ENCODE measurements around the gene OSBPL8.
A peak's percentile ranks its signal among the peaks of the same experiment; 100 is the strongest.

GRCh38 chr12:76586764-76587395 is 27.3 kb upstream of the OSBPL8 start:
- TF ChIP-seq POLR3G (IDR thresholded peaks at IDR 0.05; ENCODE audit: extremely low read depth, insufficient read length, insufficient replicate concordance) (no peak), FOXJ3 (CRISPR knock-in tag; IDR thresholded peaks at IDR 0.05) (no peak), CTCF (IDR thresholded peaks at IDR 0.05 in 2 of 3, conservative IDR thresholded peaks at IDR 0.05 in 1 of 3; ENCODE audit: insufficient read depth in 2 of 3, low read depth in 1 of 3, low read length in 3 of 3) (peak; percentile 47 to 83 (median 58); a peak in 4 of 6 replicates), SIN3A (IDR thresholded peaks at IDR 0.05; ENCODE audit: borderline replicate concordance in 2 of 2, control insufficient read depth in 1 of 2, low read depth in 2 of 2, low read length in 2 of 2) (no peak), CEBPZ (IDR thresholded peaks at IDR 0.05; ENCODE audit: borderline replicate concordance, low read depth, low read length) (no peak), ZNF274 (IDR thresholded peaks at IDR 0.05; ENCODE audit: borderline replicate concordance, low read depth, low read length) (no peak)
